Measurements from ENCODE around the gene CDKL5. TPM values are rescaled to one million over a fixed set of nuclear protein-coding genes. Genes with fewer than 3 reads are reported as not detected.
"Not testable (repeated sequence)": the region's sequence is repeated elsewhere in the genome, so short reads cannot be mapped to it uniquely, and the experiment has no call there.

CDKL5 gene
- total RNA-seq, 1 donor from 2014 or later: 53.5 TPM

GRCh38 chrX:18582910-18583493 lies 157.6 kb downstream of the CDKL5 start:
- Mint-ChIP-seq H3K4me3 (ENCODE audit: unreplicated experiment) (no peak overlapping the region), H3K27me3 (ENCODE audit: unreplicated experiment) (no peaks in the 10 kb centered on the region), H3K4me1 (ENCODE audit: low read depth, unreplicated experiment) (peaks cover 20% of the 10 kb centered on the region), H3K27ac (ENCODE audit: unreplicated experiment) (peak overlapping the region; percentile 68), H3K9me3 (ENCODE audit: unreplicated experiment) (peaks cover 2% of the 10 kb centered on the region), H3K36me3 (ENCODE audit: unreplicated experiment) (no peaks in the 10 kb centered on the region)
- no peak for TF ChIP-seq CTCF (IDR thresholded peaks at IDR 0.05; ENCODE audit: partially characterized antibody, unreplicated experiment)
- no peak for DNase-seq

- not testable (repeated sequence) for H3K27ac Mint-ChIP-seq (ENCODE audit: unreplicated experiment); H3K9me3 Mint-ChIP-seq (ENCODE audit: unreplicated experiment); H3K27me3 Mint-ChIP-seq (ENCODE audit: unreplicated experiment); H3K4me3 Mint-ChIP-seq (ENCODE audit: unreplicated experiment); H3K4me1 Mint-ChIP-seq (ENCODE audit: low read depth, unreplicated experiment); DNase-seq; H3K36me3 Mint-ChIP-seq (ENCODE audit: unreplicated experiment)
These were observed 163.9 kb downstream of the CDKL5 start for GRCh38 chrX:18589292-18589691.

- H3K27me3 Mint-ChIP-seq (ENCODE audit: unreplicated experiment): peaks cover 5% of the 10 kb centered on the region
- peaks cover 3% of the 10 kb centered on the region for H3K36me3 Mint-ChIP-seq (ENCODE audit: unreplicated experiment)
- H3K9me3 Mint-ChIP-seq (ENCODE audit: unreplicated experiment): peaks cover 4% of the 10 kb centered on the region
- no peak for TF ChIP-seq CTCF (IDR thresholded peaks at IDR 0.05; ENCODE audit: partially characterized antibody, unreplicated experiment)
- H3K4me1 Mint-ChIP-seq (ENCODE audit: low read depth, unreplicated experiment): peaks cover 4% of the 10 kb centered on the region
- DNase-seq: no peak
- peak overlapping the region; percentile 67 for H3K27ac Mint-ChIP-seq (ENCODE audit: unreplicated experiment)
- no peak overlapping the region for H3K4me3 Mint-ChIP-seq (ENCODE audit: unreplicated experiment)
These were observed 166.4 kb downstream of the CDKL5 start for GRCh38 chrX:18591834-18592233.

GRCh38 chrX:18594079-18594478 lies 168.7 kb downstream of the CDKL5 start:
- TF ChIP-seq CTCF (IDR thresholded peaks at IDR 0.05; ENCODE audit: partially characterized antibody, unreplicated experiment): no peak
- Mint-ChIP-seq H3K4me1 (ENCODE audit: low read depth, unreplicated experiment) (peaks cover 4% of the 10 kb centered on the region), H3K36me3 (ENCODE audit: unreplicated experiment) (peaks cover 3% of the 10 kb centered on the region), H3K9me3 (ENCODE audit: unreplicated experiment) (peaks cover 5% of the 10 kb centered on the region), H3K27me3 (ENCODE audit: unreplicated experiment) (peaks cover 5% of the 10 kb centered on the region), H3K27ac (ENCODE audit: unreplicated experiment) (no peak overlapping the region), H3K4me3 (ENCODE audit: unreplicated experiment) (no peak overlapping the region)
- no peak for DNase-seq

- no peaks in the 10 kb centered on the region for H3K36me3 Mint-ChIP-seq (ENCODE audit: unreplicated experiment)
- no peak for DNase-seq
- no peak overlapping the region for H3K27ac Mint-ChIP-seq (ENCODE audit: unreplicated experiment)
- peaks cover 4% of the 10 kb centered on the region for H3K4me1 Mint-ChIP-seq (ENCODE audit: low read depth, unreplicated experiment)
- no peak overlapping the region for H3K4me3 Mint-ChIP-seq (ENCODE audit: unreplicated experiment)
- peaks cover 3% of the 10 kb centered on the region for H3K27me3 Mint-ChIP-seq (ENCODE audit: unreplicated experiment)
- peaks cover 5% of the 10 kb centered on the region for H3K9me3 Mint-ChIP-seq (ENCODE audit: unreplicated experiment)
- no peak for TF ChIP-seq CTCF (IDR thresholded peaks at IDR 0.05; ENCODE audit: partially characterized antibody, unreplicated experiment)
These were observed 170.7 kb downstream of the CDKL5 start for GRCh38 chrX:18596096-18596495.
